ENCODE results near the gene DHRS3.
A peak's percentile ranks its signal among the peaks of the same experiment; 100 is the strongest.
"Not testable (repeated sequence)": the region's sequence is repeated elsewhere in the genome, so short reads cannot be mapped to it uniquely, and the experiment has no call there.

Gene DHRS3

GRCh38 chr1:12617901-12618660, at the start of gene DHRS3:
TSS of gene DHRS3 (minus strand) at chr1:12618210. CDS start at chr1:12617348, 862 bp downstream.
- Histone ChIP-seq H3K9me3 (ENCODE audit: insufficient read depth, low read depth, low read length) (no peaks in the 10 kb centered on the region), H3K27me3 (ENCODE audit: insufficient read depth, low read length) (peaks cover 20% of the 10 kb centered on the region; the same call in 1 of the 2 replicates), H3K4me3 (ENCODE audit: low read length) (peak within 1 kb of the TSS; percentile 84), H3K27ac (ENCODE audit: low read length) (peak within 1 kb of the TSS; percentile 50), H3K9ac (ENCODE audit: low read depth, low read length) (peak within 1 kb of the TSS; percentile 89), H3K4me1 (ENCODE audit: insufficient read depth, low read length) (peaks cover 31% of the 10 kb centered on the region), H3K36me3 (ENCODE audit: insufficient read depth, low read depth, low read length) (no peaks in the 10 kb centered on the region)

- Histone ChIP-seq H3K27ac (ENCODE audit: low read length) (no peak overlapping the region), H3K27me3 (ENCODE audit: insufficient read depth, low read length) (no peaks in the 10 kb centered on the region), H3K4me3 (ENCODE audit: low read length) (no peak overlapping the region), H3K9ac (ENCODE audit: low read depth, low read length) (no peak overlapping the region), H3K4me1 (ENCODE audit: insufficient read depth, low read length) (no peaks in the 10 kb centered on the region), H3K9me3 (ENCODE audit: insufficient read depth, low read depth, low read length) (peaks cover 10% of the 10 kb centered on the region), H3K36me3 (ENCODE audit: insufficient read depth, low read depth, low read length) (no peaks in the 10 kb centered on the region)
Observed at GRCh38 chr1:12666141-12666735, 48.2 kb upstream of the DHRS3 start.

GRCh38 chr1:12665511-12665910, 47.5 kb upstream of the DHRS3 start:
- H3K4me1 ChIP-seq (ENCODE audit: insufficient read depth, low read length) = no peaks in the 10 kb centered on the region
- no peak overlapping the region for H3K9ac ChIP-seq (ENCODE audit: low read depth, low read length)
- H3K4me3 ChIP-seq (ENCODE audit: low read length) = no peak overlapping the region
- H3K36me3 ChIP-seq (ENCODE audit: insufficient read depth, low read depth, low read length) = no peaks in the 10 kb centered on the region
- peaks cover 10% of the 10 kb centered on the region for H3K9me3 ChIP-seq (ENCODE audit: insufficient read depth, low read depth, low read length)
- no peak overlapping the region for H3K27ac ChIP-seq (ENCODE audit: low read length)
- H3K27me3 ChIP-seq (ENCODE audit: insufficient read depth, low read length) = no peaks in the 10 kb centered on the region

- Histone ChIP-seq H3K36me3 (ENCODE audit: insufficient read depth, low read depth, low read length) (no peaks in the 10 kb centered on the region), H3K9me3 (ENCODE audit: insufficient read depth, low read depth, low read length) (no peaks in the 10 kb centered on the region), H3K27ac (ENCODE audit: low read length) (no peak overlapping the region), H3K4me3 (ENCODE audit: low read length) (no peak overlapping the region), H3K9ac (ENCODE audit: low read depth, low read length) (no peak overlapping the region), H3K27me3 (ENCODE audit: insufficient read depth, low read length) (no peaks in the 10 kb centered on the region), H3K4me1 (ENCODE audit: insufficient read depth, low read length) (no peaks in the 10 kb centered on the region)
Observed at GRCh38 chr1:12662556-12662955, 44.5 kb upstream of the DHRS3 start.

GRCh38 chr1:12661606-12662219, 43.7 kb upstream of the DHRS3 start:
- Histone ChIP-seq H3K4me3 (ENCODE audit: low read length) (no peak overlapping the region), H3K36me3 (ENCODE audit: insufficient read depth, low read depth, low read length) (no peaks in the 10 kb centered on the region), H3K9ac (ENCODE audit: low read depth, low read length) (no peak overlapping the region), H3K4me1 (ENCODE audit: insufficient read depth, low read length) (no peaks in the 10 kb centered on the region), H3K9me3 (ENCODE audit: insufficient read depth, low read depth, low read length) (no peaks in the 10 kb centered on the region), H3K27ac (ENCODE audit: low read length) (no peak overlapping the region), H3K27me3 (ENCODE audit: insufficient read depth, low read length) (no peaks in the 10 kb centered on the region)

- Histone ChIP-seq H3K9me3 (ENCODE audit: insufficient read depth, low read depth, low read length) (no peaks in the 10 kb centered on the region), H3K4me1 (ENCODE audit: insufficient read depth, low read length) (no peaks in the 10 kb centered on the region), H3K36me3 (ENCODE audit: insufficient read depth, low read depth, low read length) (no peaks in the 10 kb centered on the region), H3K9ac (ENCODE audit: low read depth, low read length) (no peak overlapping the region), H3K27me3 (ENCODE audit: insufficient read depth, low read length) (no peaks in the 10 kb centered on the region), H3K27ac (ENCODE audit: low read length) (no peak overlapping the region), H3K4me3 (ENCODE audit: low read length) (no peak overlapping the region)
Observed at GRCh38 chr1:12658531-12659453, 40.8 kb upstream of the DHRS3 start.

- H3K4me3 ChIP-seq (ENCODE audit: low read length); H3K9me3 ChIP-seq (ENCODE audit: insufficient read depth, low read depth, low read length); H3K4me1 ChIP-seq (ENCODE audit: insufficient read depth, low read length); H3K27ac ChIP-seq (ENCODE audit: low read length); H3K9ac ChIP-seq (ENCODE audit: low read depth, low read length); H3K36me3 ChIP-seq (ENCODE audit: insufficient read depth, low read depth, low read length); H3K27me3 ChIP-seq (ENCODE audit: insufficient read depth, low read length): not testable (repeated sequence)
Observed at GRCh38 chr1:12657885-12658512, 40.0 kb upstream of the DHRS3 start.

- no peaks in the 10 kb centered on the region for H3K27me3 ChIP-seq (ENCODE audit: insufficient read depth, low read length)
- H3K4me3 ChIP-seq (ENCODE audit: low read length) = no peak overlapping the region
- no peak overlapping the region for H3K9ac ChIP-seq (ENCODE audit: low read depth, low read length)
- no peaks in the 10 kb centered on the region for H3K9me3 ChIP-seq (ENCODE audit: insufficient read depth, low read depth, low read length)
- H3K27ac ChIP-seq (ENCODE audit: low read length) = no peak overlapping the region
- no peaks in the 10 kb centered on the region for H3K36me3 ChIP-seq (ENCODE audit: insufficient read depth, low read depth, low read length)
- no peaks in the 10 kb centered on the region for H3K4me1 ChIP-seq (ENCODE audit: insufficient read depth, low read length)
Observed at GRCh38 chr1:12657060-12657884, 39.3 kb upstream of the DHRS3 start.

- Histone ChIP-seq H3K4me1 (ENCODE audit: insufficient read depth, low read length) (no peaks in the 10 kb centered on the region), H3K27ac (ENCODE audit: low read length) (no peak overlapping the region), H3K4me3 (ENCODE audit: low read length) (no peak overlapping the region), H3K36me3 (ENCODE audit: insufficient read depth, low read depth, low read length) (no peaks in the 10 kb centered on the region), H3K9me3 (ENCODE audit: insufficient read depth, low read depth, low read length) (no peaks in the 10 kb centered on the region), H3K27me3 (ENCODE audit: insufficient read depth, low read length) (no peaks in the 10 kb centered on the region), H3K9ac (ENCODE audit: low read depth, low read length) (no peak overlapping the region)
Observed at GRCh38 chr1:12656575-12656974, 38.6 kb upstream of the DHRS3 start.

GRCh38 chr1:12654657-12655056, 36.6 kb upstream of the DHRS3 start:
- H3K36me3 ChIP-seq (ENCODE audit: insufficient read depth, low read depth, low read length) = no peaks in the 10 kb centered on the region
- no peak overlapping the region for H3K27ac ChIP-seq (ENCODE audit: low read length)
- no peak overlapping the region for H3K4me3 ChIP-seq (ENCODE audit: low read length)
- H3K9me3 ChIP-seq (ENCODE audit: insufficient read depth, low read depth, low read length) = no peaks in the 10 kb centered on the region
- H3K27me3 ChIP-seq (ENCODE audit: insufficient read depth, low read length) = no peaks in the 10 kb centered on the region
- H3K4me1 ChIP-seq (ENCODE audit: insufficient read depth, low read length) = no peaks in the 10 kb centered on the region
- no peak overlapping the region for H3K9ac ChIP-seq (ENCODE audit: low read depth, low read length)
